Smooth muscle cell (in vitro differentiated cells): ENCODE data around the gene DNAJC15. TPM values are rescaled to one million over a fixed set of nuclear protein-coding genes. Genes with fewer than 3 reads are reported as not detected.

Experiments used
- DNase-seq: peaks from one replicate; lab custom pipeline; 2025; ENCODE audit not compliant: unreplicated experiment; lab: John Stamatoyannopoulos, UW
- H2AFZ ChIP-seq: fragments of 200-600 bp; sonication (generic); 2 replicates; pipeline ENCODE4 v1.6.0; 2016; ENCODE audit warnings: antibody characterized with exemption, low read depth, mild to moderate bottlenecking
- H3F3A ChIP-seq: fragments of 200-600 bp; sonication (generic); 2 replicates; pipeline ENCODE4 v1.6.0; 2017; ENCODE audit warnings: antibody characterized with exemption, low read depth
- H3K27ac ChIP-seq: fragments of 200-600 bp; sonication (generic); 2 replicates; pipeline ENCODE4 v1.5.1; 2016; ENCODE audit warnings: low read depth, mild to moderate bottlenecking
- H3K27me3 ChIP-seq: fragments of 200-600 bp; sonication (generic); 2 replicates; pipeline ENCODE4 v1.6.1; 2016; ENCODE audit warnings: low read depth, mild to moderate bottlenecking
- H3K36me3 ChIP-seq: fragments of 200-600 bp; sonication (generic); 2 replicates; pipeline ENCODE4 v1.5.1; 2016; ENCODE audit warnings: low read depth
- H3K4me1 ChIP-seq: fragments of 200-600 bp; sonication (generic); 2 replicates; pipeline ENCODE4 v1.5.1; 2016; ENCODE audit warnings: low read depth
- H3K4me2 ChIP-seq: fragments of 200-600 bp; sonication (generic); 2 replicates; pipeline ENCODE4 v1.6.0; 2016; ENCODE audit warnings: mild to moderate bottlenecking
- H3K4me3 ChIP-seq: fragments of 200-600 bp; sonication (generic); 2 replicates; pipeline ENCODE4 v1.5.1; 2016; ENCODE audit warnings: mild to moderate bottlenecking
- H3K79me2 ChIP-seq: fragments of 200-600 bp; sonication (generic); 2 replicates; pipeline ENCODE4 v1.6.0; 2016; ENCODE audit warnings: low read depth, mild to moderate bottlenecking
- H3K9ac ChIP-seq: fragments of 200-600 bp; sonication (generic); 2 replicates; pipeline ENCODE4 v1.6.0; 2016; ENCODE audit warnings: low read depth
- H3K9me3 ChIP-seq: fragments of 200-600 bp; sonication (generic); replicated peaks from 2 replicates; pipeline ENCODE4 v1.5.1; 2016; ENCODE audit warnings: low read depth
- H4K20me1 ChIP-seq: fragments of 200-600 bp; sonication (generic); 2 replicates; pipeline ENCODE4 v1.6.0; 2016; ENCODE audit warnings: low read depth
- CTCF ChIP-seq: fragments of 200-600 bp; sonication (generic); IDR thresholded peaks from 2 replicates; pipeline ENCODE4 v1.5.1; 2017; ENCODE audit warnings: borderline replicate concordance, mild to moderate bottlenecking, antibody characterized with exemption; ENCODE audit not compliant: insufficient read depth, poor library complexity, severe bottlenecking
- WGBS: methylation state at CpG from one replicate; pipeline ENCODE4 v1.1.7; 2016; ENCODE audit warnings: low lambda C conversion rate; 5-methylcytosine and 5-hydroxymethylcytosine counted together
- polyA plus RNA-seq: library from polyadenylated mRNA; unstranded; fragments of >200 nt; fragmentation: Nextera tagmentation; extraction: Ambion mirVana; gene quantifications from 2 replicates; pipeline ENCODE4 v1.2.1, GENCODE V29; 2016
- total RNA-seq: library from RNA; depleted of rRNA; stranded (reverse); fragments of >200 nt; gene quantifications from 2 replicates; pipeline ENCODE4 v1.2.3, GENCODE V29; 2014

The DNAJC15 gene
- total and polyA plus RNA-seq, 2 experiments from 2014 or later: 4.4 to 6.9 TPM

- Histone ChIP-seq H4K20me1 (no peaks in the 10 kb centered on the region), H2AFZ (no peak overlapping the region), H3K79me2 (no peaks in the 10 kb centered on the region), H3K4me3 (no peak overlapping the region), H3F3A (no peaks in the 10 kb centered on the region), H3K36me3 (no peaks in the 10 kb centered on the region), H3K4me2 (no peak overlapping the region), H3K4me1 (peaks cover 6% of the 10 kb centered on the region), H3K9ac (no peak overlapping the region), H3K27ac (no peak overlapping the region), H3K9me3 (no peaks in the 10 kb centered on the region), H3K27me3 (no peaks in the 10 kb centered on the region)
- TF ChIP-seq CTCF: no peak
- WGBS: 81% methylated on average over 12 of the region's 12 CpGs
- DNase-seq: no peak
These were observed 475 bp upstream of the DNAJC15 start for GRCh38 chr13:43022934-43023288.

GRCh38 chr13:43026262-43026661 is 2.9 kb downstream of the DNAJC15 start:
- Histone ChIP-seq H4K20me1 (no peaks in the 10 kb centered on the region), H3F3A (no peaks in the 10 kb centered on the region), H3K27ac (no peak overlapping the region), H3K36me3 (no peaks in the 10 kb centered on the region), H3K4me3 (no peak overlapping the region), H3K4me1 (no peaks in the 10 kb centered on the region), H3K9me3 (no peaks in the 10 kb centered on the region), H3K79me2 (no peaks in the 10 kb centered on the region), H3K27me3 (no peaks in the 10 kb centered on the region), H3K9ac (no peak overlapping the region), H2AFZ (no peak overlapping the region), H3K4me2 (no peak overlapping the region)
- no peak for DNase-seq
- WGBS: 80% methylated on average over 2 of the region's 2 CpGs
- no peak for TF ChIP-seq CTCF

- Histone ChIP-seq H3K36me3 (no peaks in the 10 kb centered on the region), H3K27me3 (no peaks in the 10 kb centered on the region), H3F3A (no peaks in the 10 kb centered on the region), H3K4me2 (no peak overlapping the region), H3K79me2 (no peaks in the 10 kb centered on the region), H3K4me1 (no peaks in the 10 kb centered on the region), H3K9me3 (no peaks in the 10 kb centered on the region), H4K20me1 (no peaks in the 10 kb centered on the region), H3K27ac (no peak overlapping the region), H3K4me3 (no peak overlapping the region), H2AFZ (no peak overlapping the region), H3K9ac (no peak overlapping the region)
- DNase-seq: no peak
- 93% methylated on average over 4 of the region's 4 CpGs for WGBS
- no peak for TF ChIP-seq CTCF
These were observed 7.2 kb downstream of the DNAJC15 start for GRCh38 chr13:43030548-43030947.

- no peaks in the 10 kb centered on the region for H3K9me3 ChIP-seq
- WGBS: 85% methylated on average over 4 of the region's 4 CpGs
These were observed 8.5 kb downstream of the DNAJC15 start for GRCh38 chr13:43031881-43032280.

More at GRCh38 chr13:43031881-43032280, 8.5 kb downstream of the DNAJC15 start:
- no peak for DNase-seq
- Histone ChIP-seq H3F3A (no peaks in the 10 kb centered on the region), H3K36me3 (no peaks in the 10 kb centered on the region), H3K9ac (no peak overlapping the region), H3K27me3 (no peaks in the 10 kb centered on the region), H4K20me1 (no peaks in the 10 kb centered on the region), H3K79me2 (no peaks in the 10 kb centered on the region), H3K4me2 (no peak overlapping the region), H3K27ac (no peak overlapping the region), H3K4me3 (no peak overlapping the region), H2AFZ (no peak overlapping the region), H3K4me1 (no peaks in the 10 kb centered on the region)
- no peak for TF ChIP-seq CTCF
